ENCODE measurements around the gene NCEH1. TPM values are rescaled to one million over a fixed set of nuclear protein-coding genes. Genes with fewer than 3 reads are reported as not detected.
"Not testable (repeated sequence)": the region's sequence is repeated elsewhere in the genome, so short reads cannot be mapped to it uniquely, and the experiment has no call there.

The NCEH1 gene
- total RNA-seq, 2 donors from 2014 or later = 4.4 to 5.2 TPM

DNA sequence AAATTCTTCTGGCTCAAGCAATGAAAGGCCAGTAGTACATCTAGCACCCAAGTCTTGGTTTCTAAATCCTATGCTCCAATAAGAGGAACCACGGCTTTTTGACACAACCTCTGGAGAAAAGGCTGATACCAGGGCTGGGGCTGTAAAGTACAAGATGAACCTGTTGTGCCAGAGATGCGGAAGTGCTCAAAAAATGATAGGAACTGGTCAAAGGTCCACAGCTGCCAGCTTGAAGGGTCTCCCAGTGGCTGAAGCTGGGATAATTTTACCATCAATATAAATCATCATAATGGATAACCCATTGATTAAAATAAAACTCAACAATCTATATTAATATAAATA lies 558 bp upstream of the NCEH1 start:
- H3K36me3 Mint-ChIP-seq = no peaks in the 10 kb centered on the region
- H3K9me3 Mint-ChIP-seq = no peaks in the 10 kb centered on the region
- ATAC-seq = no peak
- H3K27ac Mint-ChIP-seq = peak overlapping the region; percentile 81 to 84
- DNase-seq (ENCODE audit: low spot score in 2 of 2) = no peak

DNA sequence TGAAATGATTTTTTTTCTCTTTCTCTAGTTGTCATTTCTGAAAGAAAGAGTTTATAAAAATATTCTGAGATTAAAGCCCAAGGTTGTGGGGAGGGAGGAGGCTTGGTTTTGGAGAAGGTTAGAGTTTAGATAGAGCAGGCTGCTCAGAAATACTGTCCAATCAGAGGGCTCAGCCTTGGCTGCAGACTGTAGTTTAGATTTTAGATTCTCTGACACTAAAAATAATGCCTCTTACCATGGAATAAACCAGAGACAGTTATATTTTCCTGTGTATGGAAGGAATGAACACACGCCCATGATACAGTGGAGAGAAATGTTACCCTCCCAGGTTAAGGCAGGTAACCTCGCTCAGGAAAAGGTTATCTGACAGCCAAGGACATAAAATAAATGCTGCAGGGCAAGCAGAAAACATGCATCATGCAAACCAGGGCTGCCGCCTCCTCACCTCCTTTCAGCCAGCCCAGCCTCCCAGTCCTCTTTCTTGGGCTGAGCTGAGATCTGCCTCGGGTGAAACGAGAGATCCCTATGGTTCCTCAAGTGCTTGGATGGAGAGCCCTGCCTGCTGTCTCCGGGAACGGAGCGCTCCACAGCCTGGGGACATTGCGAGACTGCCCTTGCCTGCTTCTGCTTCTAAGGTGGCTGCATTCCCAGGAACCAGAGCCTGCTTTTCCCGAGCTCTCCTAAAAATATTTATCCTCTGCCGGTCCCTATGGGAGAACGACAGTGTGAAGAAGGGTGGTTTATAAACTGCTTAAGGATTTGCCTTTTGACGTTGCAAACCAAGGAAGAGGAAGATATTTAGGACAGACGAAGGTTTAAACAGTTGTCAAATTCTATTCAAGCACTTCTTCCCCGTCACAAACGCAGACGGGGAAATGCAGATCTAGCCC lies 848 bp downstream of the NCEH1 start:
- H3K27ac Mint-ChIP-seq = peak overlapping the region; percentile 81 to 84

DNA sequence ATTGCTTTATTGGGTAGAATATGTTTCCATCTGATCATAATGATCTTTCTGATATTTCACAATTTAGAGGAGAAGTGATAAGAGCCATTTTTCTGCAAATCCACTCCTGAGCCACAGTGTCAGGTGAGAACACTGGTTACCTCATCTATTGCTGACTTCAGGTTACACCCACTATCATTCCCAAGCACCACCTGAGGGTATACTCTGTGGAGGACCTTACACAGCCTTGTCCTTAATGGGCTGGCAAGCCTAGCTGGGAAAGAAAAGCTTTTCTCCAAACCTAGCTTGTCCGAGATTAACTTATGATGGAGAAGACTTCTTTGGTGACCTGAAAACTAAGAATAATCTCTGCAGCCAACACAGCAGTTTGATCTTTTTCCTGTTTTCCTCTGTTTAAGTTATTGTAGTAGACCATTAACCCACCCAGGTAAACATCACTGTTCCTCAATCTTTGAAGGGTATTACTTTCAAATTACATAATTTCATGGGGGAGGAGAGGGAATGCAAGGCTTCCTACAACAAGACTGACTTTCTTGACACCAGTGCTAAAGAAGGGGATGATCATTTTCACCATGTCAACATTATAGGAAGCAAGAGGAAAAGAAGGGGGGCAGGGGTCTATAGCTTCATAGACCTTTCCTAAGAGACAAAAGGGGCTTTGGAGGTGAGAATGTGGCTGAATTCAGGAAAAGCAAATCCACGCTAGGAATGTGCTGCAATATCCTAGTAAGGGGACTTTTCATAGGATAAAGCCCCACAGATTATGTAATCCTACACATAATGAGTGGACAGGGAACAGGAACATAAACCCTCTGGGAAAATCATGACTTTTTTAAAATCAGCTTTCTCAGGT lies 1.7 kb downstream of the NCEH1 start:
- H3K9me3 Mint-ChIP-seq = no peaks in the 10 kb centered on the region
- DNase-seq (ENCODE audit: low spot score in 2 of 2) (no peak), ATAC-seq (no peak)
- H3K36me3 Mint-ChIP-seq = no peaks in the 10 kb centered on the region
- peak overlapping the region in 1 of 2 donors; percentile 84 for H3K27ac Mint-ChIP-seq

More for the DNA sequence above, 848 bp downstream of the NCEH1 start:
- Mint-ChIP-seq H3K9me3 (no peaks in the 10 kb centered on the region), H3K36me3 (no peaks in the 10 kb centered on the region)
- DNase-seq (ENCODE audit: low spot score in 2 of 2) = no peak
- no peak for ATAC-seq

DNA sequence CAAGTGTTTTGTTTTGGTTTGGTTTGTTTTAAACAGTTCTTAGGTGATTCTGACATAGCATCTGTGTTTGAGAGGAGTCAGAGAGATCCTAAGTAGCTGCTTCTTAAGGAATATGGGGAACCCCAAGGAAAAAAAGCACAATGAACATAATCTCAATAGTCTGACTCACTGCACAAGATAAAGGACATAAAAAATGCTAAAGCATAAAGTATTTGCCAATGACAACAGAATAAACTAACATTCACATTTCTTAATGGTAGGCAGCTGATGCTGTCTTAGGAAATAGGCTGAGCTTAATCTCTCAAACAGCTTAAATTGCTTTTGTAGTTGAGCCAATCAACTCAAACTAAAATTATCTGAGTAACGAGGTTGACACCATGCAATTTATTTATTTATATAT lies 2.9 kb downstream of the NCEH1 start:
- ATAC-seq = no peak
- Mint-ChIP-seq H3K27ac (no peak overlapping the region), H3K36me3 (no peaks in the 10 kb centered on the region), H3K9me3 (no peaks in the 10 kb centered on the region)
- no peak for DNase-seq (ENCODE audit: low spot score in 2 of 2)

DNA sequence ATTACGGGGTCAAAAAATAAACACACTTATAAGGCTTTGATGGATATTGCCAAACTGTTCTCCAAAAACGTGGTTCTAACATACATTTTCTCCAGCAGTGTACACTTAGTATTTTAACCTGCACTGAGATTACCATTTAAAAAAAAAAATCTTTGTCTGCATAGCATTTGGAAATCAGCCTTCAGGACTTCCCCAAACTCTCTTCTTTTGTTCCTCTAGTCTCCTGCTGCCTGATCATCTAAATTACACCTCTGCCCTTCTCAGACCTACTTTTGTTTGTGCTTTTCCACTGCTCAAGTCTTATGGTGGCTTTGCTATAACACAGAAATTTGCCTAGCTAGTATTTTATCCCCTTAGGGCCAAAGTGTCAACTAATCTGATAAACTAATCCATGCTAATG lies 3.8 kb downstream of the NCEH1 start:
- ATAC-seq (no peak), DNase-seq (ENCODE audit: low spot score in 2 of 2) (no peak)
- H3K36me3 Mint-ChIP-seq = peaks cover 0 to 1% of the 10 kb centered on the region in 2 donors
- no peak overlapping the region for H3K27ac Mint-ChIP-seq
- H3K9me3 Mint-ChIP-seq = no peaks in the 10 kb centered on the region

DNA sequence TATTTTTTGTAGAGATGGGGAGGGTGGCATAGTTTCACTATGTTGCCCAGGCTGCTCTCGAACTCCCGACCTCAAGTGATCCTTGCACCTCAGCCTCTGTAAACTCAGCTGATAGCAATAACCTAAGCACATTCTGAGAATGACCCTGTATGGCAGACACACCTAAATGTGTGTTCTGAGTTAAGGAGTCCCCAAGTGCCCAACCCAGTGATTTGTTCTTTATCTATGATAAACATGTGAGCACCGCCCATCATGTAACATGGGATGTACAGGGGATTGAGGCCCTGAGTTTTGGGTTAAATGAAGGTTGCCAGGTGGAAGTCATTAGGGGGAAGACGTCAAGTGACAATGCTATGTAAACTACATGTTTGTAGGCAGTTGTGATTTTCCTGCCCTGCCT lies 5.7 kb downstream of the NCEH1 start:
- no peak for DNase-seq (ENCODE audit: low spot score in 2 of 2)
- Mint-ChIP-seq H3K27ac (no peak overlapping the region), H3K36me3 (peaks cover 0 to 4% of the 10 kb centered on the region in 2 donors), H3K9me3 (no peaks in the 10 kb centered on the region)
- ATAC-seq = no peak

DNA sequence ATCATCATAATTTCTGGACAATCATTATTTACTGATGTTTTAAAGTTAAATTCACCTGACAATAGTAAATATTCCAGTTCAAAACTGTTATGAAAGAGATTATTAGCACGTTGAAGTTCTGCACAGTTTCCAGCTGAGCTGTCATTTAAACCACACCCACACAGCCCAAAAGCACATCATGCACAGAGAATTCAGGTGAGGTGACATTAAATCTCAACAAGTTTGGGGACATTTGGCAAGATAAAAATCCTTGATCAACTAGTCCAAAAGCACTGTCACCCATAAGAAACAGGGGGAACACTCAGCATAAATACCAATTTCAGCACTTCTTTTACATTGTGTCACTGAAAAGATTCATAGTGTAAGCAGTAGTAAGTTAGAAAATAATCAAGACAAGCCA lies 6.9 kb downstream of the NCEH1 start:
- Mint-ChIP-seq H3K27ac (no peak overlapping the region), H3K9me3 (no peaks in the 10 kb centered on the region), H3K36me3 (peaks cover 0 to 4% of the 10 kb centered on the region in 2 donors)
- DNase-seq (ENCODE audit: low spot score in 2 of 2) (no peak), ATAC-seq (no peak)

DNA sequence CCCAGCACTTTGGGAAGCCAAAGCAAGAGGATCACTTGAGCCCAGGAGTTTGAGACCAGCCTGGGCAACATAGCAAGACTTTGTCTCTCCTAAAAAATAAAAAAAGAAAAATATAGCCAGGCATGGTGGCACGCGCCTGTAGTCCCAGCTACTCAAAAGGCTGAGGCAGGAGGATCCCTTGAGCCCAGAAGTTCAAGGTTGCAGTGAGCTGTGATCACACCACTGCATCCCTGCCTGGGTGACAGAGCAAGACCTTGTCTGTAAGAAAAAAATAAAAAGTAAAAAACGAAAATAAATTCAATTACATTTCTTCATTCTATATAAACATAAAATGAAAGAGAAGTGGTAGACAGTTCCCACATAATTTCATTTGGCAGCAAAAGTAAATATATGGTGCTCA lies 8.1 kb downstream of the NCEH1 start:
- not testable (repeated sequence) for ATAC-seq; H3K36me3 Mint-ChIP-seq; H3K27ac Mint-ChIP-seq; H3K9me3 Mint-ChIP-seq; DNase-seq (ENCODE audit: low spot score in 2 of 2)

DNA sequence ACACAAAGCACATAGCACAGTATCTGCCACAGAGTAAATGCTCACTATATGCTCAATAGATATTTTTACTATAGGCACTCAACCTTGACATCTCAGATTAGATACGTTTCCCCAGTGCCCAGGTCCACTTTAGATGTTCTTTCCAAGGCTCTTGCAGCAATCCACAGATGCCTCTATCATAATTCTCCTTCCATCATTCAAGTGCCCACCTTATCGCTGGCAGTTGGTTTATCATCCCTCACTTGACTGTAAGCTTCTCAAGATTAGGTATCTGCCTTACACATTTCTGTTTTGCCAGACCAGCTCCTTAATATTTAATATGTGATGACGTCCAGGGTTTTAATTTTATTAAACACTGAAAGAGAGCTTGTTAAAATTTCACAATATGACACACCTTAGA lies 8.6 kb downstream of the NCEH1 start:
- Mint-ChIP-seq H3K36me3 (peaks cover 0 to 4% of the 10 kb centered on the region in 2 donors), H3K27ac (no peak overlapping the region), H3K9me3 (no peaks in the 10 kb centered on the region)
- ATAC-seq (no peak), DNase-seq (ENCODE audit: low spot score in 2 of 2) (no peak)

DNA sequence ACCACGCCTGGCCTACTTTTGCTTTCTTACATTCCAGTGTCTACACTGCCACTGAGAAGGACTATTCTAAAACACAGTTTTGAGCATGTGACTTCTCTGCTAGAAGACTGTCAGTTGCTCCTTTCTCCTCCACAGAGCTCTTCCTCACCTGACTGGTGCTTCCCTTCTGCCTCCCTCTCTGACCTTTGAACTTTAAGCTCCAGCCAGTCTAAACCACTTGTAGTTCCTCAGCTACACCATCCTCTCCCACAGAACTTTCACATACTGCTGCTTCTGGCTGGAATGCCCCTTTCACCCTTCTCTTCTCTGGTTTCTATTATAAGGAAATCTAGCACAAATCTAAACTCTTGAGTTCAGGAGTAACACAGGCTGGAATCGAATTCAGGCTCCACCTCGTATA lies 9.1 kb downstream of the NCEH1 start:
- no peaks in the 10 kb centered on the region for H3K9me3 Mint-ChIP-seq
- DNase-seq (ENCODE audit: low spot score in 2 of 2) (no peak), ATAC-seq (no peak)
- H3K36me3 Mint-ChIP-seq = peaks cover 0 to 4% of the 10 kb centered on the region in 2 donors
- no peak overlapping the region for H3K27ac Mint-ChIP-seq

DNA sequence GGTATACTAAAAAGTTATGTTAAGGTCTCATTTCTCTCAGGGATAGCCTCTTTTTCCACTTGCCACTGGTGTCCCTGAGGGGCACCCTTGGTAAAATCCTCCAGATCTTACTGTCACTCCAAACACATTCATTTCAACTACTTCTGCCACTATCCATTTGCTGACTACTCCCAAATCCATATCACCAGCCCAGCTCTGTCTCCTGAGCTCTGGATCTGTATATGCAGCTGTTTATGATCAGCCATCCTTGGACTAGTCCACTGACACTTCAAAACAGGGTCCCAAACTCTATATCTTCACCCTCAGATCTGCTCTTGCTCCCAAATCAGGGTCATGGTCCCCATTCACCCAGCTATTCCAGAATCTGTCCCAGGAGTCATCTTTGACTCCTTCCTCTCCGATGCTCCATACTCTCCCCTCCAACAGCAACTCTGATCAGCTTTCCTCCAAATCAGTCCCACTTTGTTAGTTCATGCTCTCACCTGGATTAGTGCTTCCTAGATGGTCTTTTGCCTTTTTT lies 9.9 kb downstream of the NCEH1 start:
- H3K9me3 Mint-ChIP-seq = no peaks in the 10 kb centered on the region
- no peak for ATAC-seq
- H3K27ac Mint-ChIP-seq = no peak overlapping the region
- peaks cover 0 to 4% of the 10 kb centered on the region in 2 donors for H3K36me3 Mint-ChIP-seq
- no peak for DNase-seq (ENCODE audit: low spot score in 2 of 2)

DNA sequence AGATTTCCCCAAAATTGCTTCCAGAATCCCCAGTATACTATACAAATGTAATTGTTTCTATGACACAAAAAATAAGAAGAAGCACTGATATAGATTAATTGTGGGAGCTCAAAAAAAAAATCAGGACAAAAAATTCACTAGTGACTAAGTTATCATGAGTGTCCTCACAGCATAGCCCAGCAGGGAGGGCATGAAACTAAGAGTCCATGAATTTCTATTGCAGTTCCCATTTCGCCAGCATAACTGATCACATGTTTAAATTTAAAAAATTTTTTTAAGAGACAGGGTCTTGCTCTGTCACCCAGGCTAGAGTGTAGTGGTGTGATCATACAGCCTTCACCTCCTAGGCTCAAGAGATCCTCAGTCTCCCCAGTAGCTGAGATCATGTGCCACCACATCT lies 10.6 kb downstream of the NCEH1 start:
- no peak for ATAC-seq
- H3K36me3 Mint-ChIP-seq = peaks cover 0 to 4% of the 10 kb centered on the region in 2 donors

DNA sequence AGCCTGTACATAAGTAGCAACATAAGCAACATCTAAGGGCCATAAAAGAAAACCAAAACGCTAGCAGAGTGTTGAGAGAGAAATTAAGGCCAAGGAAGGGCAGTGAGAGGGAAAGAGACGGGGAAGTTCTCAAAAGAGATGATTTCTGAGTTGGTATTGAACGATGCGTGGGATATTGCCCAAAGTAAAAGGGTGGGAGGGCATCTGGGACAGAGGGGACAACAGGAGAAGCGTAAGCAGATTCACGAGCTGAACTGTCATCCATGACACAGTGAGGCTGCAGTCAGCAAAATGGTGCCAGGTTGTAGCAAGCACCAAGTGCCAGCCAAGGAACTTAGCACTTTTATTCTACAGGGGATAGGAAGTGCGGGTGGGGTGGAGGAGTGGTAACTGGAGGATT lies 11.8 kb downstream of the NCEH1 start:
- ATAC-seq = no peak
- Mint-ChIP-seq H3K9me3 (peaks cover 0 to 5% of the 10 kb centered on the region in 2 donors), H3K36me3 (peaks cover 0 to 4% of the 10 kb centered on the region in 2 donors), H3K27ac (no peak overlapping the region)
- no peak for DNase-seq (ENCODE audit: low spot score in 2 of 2)

More for the DNA sequence above, 10.6 kb downstream of the NCEH1 start:
- Mint-ChIP-seq H3K27ac (no peak overlapping the region), H3K9me3 (no peaks in the 10 kb centered on the region)
- DNase-seq (ENCODE audit: low spot score in 2 of 2) = no peak

DNA sequence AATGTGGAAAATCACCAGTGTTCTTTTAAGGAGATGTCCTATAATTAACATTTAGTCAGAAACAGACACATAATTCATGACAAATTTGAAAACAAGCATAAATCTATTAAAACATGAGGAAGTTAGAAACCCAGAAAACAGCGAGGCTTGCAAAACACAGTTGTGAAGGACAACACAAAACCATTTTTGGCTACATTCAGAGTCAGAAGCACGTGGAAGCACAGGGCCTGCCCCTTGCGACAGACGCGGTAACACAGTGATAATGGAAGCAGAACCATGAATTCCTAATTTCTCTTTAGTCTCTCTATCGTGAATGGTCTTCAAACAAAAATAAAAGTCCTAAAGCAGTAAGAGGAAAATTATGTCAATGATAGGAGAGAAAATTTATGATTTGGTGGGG lies 12.2 kb downstream of the NCEH1 start:
- no peak overlapping the region for H3K27ac Mint-ChIP-seq
- ATAC-seq = no peak
- H3K36me3 Mint-ChIP-seq = peaks cover 0 to 4% of the 10 kb centered on the region in 2 donors
- H3K9me3 Mint-ChIP-seq = peaks cover 0 to 5% of the 10 kb centered on the region in 2 donors
- DNase-seq (ENCODE audit: low spot score in 2 of 2) = no peak

DNA sequence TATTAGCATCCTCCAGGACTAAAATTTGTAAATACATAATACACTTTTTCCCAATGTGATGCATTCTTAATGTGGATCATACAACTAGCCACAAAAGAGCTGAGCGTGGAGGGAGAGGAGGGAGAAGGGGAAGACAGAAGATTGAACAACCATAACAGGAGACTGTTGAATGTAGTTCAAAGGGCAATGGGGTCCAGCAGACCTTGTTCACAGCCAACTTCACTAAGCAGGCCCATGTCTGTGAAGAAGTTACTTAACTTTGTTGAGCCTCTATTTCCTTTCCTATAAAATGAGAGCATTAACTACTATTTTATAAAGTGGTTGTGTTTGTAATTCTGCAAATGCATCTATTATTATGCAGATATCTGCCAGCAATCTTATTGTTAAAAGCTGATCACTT lies 13.3 kb downstream of the NCEH1 start:
- Mint-ChIP-seq H3K27ac (no peak overlapping the region), H3K36me3 (peaks cover 4% of the 10 kb centered on the region in 2 donors), H3K9me3 (peaks cover 0 to 11% of the 10 kb centered on the region in 2 donors)
- ATAC-seq = no peak
- no peak for DNase-seq (ENCODE audit: low spot score in 2 of 2)

DNA sequence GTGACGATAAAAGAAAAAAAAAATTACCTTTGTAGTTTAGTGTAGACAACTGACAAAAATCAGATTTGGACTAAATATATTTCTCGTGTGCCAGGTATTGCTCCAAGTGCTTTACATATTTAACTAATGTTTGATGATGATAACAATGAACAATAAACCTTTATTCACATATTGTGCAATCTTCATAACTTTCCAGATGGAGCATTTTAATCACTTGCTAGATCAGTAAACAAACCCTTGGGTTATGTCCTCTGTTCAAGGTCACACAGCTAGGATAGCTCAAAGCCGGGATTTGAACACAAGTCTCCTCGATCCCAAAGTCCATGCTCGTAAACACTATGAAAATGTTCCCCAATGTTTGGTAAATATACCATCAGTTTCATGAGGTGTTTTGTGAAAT lies 14.5 kb downstream of the NCEH1 start:
- peaks cover 0 to 11% of the 10 kb centered on the region in 2 donors for H3K9me3 Mint-ChIP-seq
- DNase-seq (ENCODE audit: low spot score in 2 of 2) (no peak), ATAC-seq (no peak)
- H3K27ac Mint-ChIP-seq = no peak overlapping the region
- peaks cover 0 to 4% of the 10 kb centered on the region in 2 donors for H3K36me3 Mint-ChIP-seq

DNA sequence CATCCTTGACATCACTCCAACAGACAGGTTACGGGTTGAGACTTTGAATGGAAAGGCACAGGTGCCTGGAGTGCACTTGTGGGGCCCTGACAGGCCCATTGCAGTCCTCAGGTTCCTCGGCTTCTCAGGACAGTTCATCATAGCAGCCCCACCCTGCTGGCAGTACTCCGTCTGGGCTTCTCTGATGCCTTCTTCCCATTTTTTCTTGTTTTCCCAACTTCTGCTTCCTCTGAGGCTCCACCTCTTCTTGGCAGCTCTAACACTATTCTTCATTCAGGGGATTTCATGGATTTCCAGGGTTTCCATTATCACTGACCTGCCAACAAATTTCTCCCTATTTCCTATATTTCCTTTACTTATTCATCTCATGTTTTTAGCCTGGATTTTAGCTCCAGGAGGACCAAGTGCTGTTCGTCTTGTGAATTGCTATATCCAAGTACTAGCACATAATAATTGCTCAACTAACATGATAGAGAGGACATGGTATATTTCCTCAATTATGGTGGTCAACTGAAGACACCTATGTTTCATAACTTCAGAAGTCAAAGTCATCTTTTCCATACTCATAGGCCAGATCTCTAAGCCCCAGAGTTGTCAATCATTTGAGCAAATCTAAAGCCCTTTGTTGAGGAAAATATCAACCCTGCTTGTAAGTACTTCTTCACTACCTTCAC lies 16.2 kb downstream of the NCEH1 start:
- ATAC-seq (no peak), DNase-seq (ENCODE audit: low spot score in 2 of 2) (no peak)
- H3K9me3 Mint-ChIP-seq = peaks cover 0 to 11% of the 10 kb centered on the region in 2 donors
- H3K27ac Mint-ChIP-seq = no peak overlapping the region
- peaks cover 0 to 4% of the 10 kb centered on the region in 2 donors for H3K36me3 Mint-ChIP-seq

All from activated naive CD4-positive, alpha-beta T cell treated with anti-CD3 and anti-CD28 coated beads, Interleukin-2, amount 50 U/mL, for 72 hours (primary cell).